Measurements from ENCODE around the gene STK39.

The STK39 gene

GRCh38 chr2:168147830-168148794 is 99.3 kb downstream of the STK39 start:
- Histone ChIP-seq H3K27ac (no peak overlapping the region), H3K4me3 (no peak overlapping the region), H3K27me3 (no peaks in the 10 kb centered on the region), H3K9me3 (no peaks in the 10 kb centered on the region), H3K36me3 (peaks cover 0 to 6% (median 0%) of the 10 kb centered on the region in 3 donors), H3K4me1 (peaks cover 0 to 9% (median 0%) of the 10 kb centered on the region in 4 donors)
- intact Hi-C loops (cut with DNase I; ENCODE audit: low total_unique reads): no loop called here
- no peak for TF ChIP-seq CTCF (IDR thresholded peaks at IDR 0.05)
- DNase-seq: no peak

DNA sequence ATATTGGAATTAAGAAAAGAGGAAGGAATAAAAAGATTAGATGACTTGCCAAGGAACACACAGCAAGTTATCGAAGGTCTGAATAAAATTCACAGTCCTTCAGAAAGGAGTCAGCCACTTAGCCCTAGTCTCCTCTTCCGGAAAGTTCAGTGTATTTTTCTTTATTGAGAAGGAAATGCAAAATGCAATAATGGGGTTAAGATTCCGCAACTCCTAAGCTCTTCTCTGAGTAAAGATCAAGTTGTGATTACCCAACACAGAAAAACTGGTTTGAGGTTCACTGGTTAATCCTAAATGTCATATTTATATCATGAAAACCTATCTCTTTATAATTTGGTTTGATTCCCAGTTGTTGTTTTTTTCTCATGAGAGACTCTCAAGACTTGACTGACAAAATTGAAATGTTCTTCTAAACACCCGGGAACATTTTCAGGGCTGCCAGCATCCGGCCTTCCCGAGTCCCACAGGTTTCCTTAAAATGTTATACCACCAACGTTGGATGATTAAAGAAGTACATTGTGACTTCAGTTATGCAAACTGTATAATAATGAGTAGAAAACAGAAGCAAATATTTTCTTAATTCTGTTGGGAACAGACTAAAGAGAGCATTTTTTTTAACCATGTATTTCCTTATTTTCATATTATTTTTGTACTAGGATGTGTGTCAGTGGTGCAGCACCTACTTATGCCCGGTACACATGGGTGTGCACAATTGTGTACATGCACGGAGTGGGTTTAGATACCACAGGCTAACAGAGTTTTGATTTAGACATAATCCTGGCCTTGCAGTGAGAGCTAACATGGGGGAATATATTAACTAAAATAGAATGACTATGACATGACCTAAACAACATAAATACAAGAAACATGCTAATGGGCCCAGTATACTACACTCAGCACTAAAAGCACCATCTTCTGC is 100.2 kb downstream of the STK39 start:
- Histone ChIP-seq H3K4me1 (peaks cover 0 to 9% (median 0%) of the 10 kb centered on the region in 4 donors), H3K27me3 (no peaks in the 10 kb centered on the region), H3K4me3 (no peak overlapping the region), H3K36me3 (no peaks in the 10 kb centered on the region), H3K9me3 (no peaks in the 10 kb centered on the region), H3K27ac (no peak overlapping the region)
- TF ChIP-seq CTCF (IDR thresholded peaks at IDR 0.05): no peak
- intact Hi-C loops (cut with DNase I; ENCODE audit: low total_unique reads): no loop called here
- no peak for DNase-seq

DNA sequence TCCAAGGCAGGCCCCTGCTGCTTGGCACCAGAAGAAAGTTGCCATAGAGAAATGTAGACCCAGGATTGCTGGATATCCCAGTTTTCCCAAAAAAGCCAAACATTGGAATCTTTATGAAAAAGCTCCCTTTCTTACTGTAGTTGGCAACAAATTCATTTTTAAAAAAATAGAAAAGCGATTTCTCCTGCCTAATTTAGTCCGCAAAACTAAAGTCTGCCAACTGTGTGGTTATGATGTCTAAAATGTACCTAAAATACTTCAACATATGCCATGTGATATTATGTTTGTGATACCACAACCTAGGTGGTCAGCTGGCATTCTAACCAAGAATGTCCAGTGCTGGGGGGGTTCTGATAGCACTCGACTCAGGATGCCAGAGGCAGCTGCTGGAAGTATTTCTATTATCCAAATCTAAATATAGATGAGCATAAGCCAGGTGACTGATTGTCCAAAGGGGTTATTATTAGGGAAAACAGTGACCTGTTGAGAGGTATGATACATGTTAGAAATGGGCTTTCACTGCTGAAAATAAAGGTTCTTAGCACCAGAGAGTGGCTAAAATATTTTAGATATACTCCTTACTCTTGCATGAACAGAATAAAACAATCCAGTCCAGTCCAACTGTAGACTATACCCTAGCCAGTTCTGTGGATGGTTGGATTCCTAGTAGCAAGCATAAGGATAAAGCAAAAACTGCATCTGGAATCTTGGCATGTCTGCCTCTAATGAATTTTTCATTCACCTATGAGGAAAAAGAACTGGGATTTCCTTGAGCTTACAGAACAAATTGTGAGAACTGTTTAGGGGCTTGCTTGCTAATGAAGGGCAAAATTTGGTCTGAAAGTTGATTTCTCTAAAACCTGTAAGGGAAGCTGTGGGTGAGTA is 101.7 kb downstream of the STK39 start:
- Histone ChIP-seq H3K9me3 (no peaks in the 10 kb centered on the region), H3K4me1 (peaks cover 0 to 9% (median 0%) of the 10 kb centered on the region in 4 donors), H3K4me3 (no peak overlapping the region), H3K36me3 (no peaks in the 10 kb centered on the region), H3K27me3 (no peaks in the 10 kb centered on the region), H3K27ac (no peak overlapping the region)
- DNase-seq: no peak
- no peak for TF ChIP-seq CTCF (IDR thresholded peaks at IDR 0.05)
- intact Hi-C loops (cut with DNase I; ENCODE audit: low total_unique reads): no loop called here

GRCh38 chr2:168145011-168145410 is 102.4 kb downstream of the STK39 start:
- no peak overlapping the region for H3K4me3 ChIP-seq
- no peak overlapping the region for H3K27ac ChIP-seq
- TF ChIP-seq CTCF (IDR thresholded peaks at IDR 0.05): no peak
- no peaks in the 10 kb centered on the region for H3K36me3 ChIP-seq
- peaks cover 0 to 9% (median under 1%) of the 10 kb centered on the region in 4 donors for H3K4me1 ChIP-seq
- no peak for DNase-seq
- intact Hi-C loops (cut with DNase I; ENCODE audit: low total_unique reads): no loop called here
- no peaks in the 10 kb centered on the region for H3K9me3 ChIP-seq
- no peaks in the 10 kb centered on the region for H3K27me3 ChIP-seq

- intact Hi-C loops (cut with DNase I; ENCODE audit: low total_unique reads): no loop called here
- Histone ChIP-seq H3K27ac (no peak overlapping the region), H3K4me3 (no peak overlapping the region), H3K9me3 (no peaks in the 10 kb centered on the region), H3K27me3 (no peaks in the 10 kb centered on the region), H3K4me1 (peaks cover 0 to 9% (median 4%) of the 10 kb centered on the region in 4 donors), H3K36me3 (no peaks in the 10 kb centered on the region)
- no peak for DNase-seq
- TF ChIP-seq CTCF (IDR thresholded peaks at IDR 0.05): no peak
These were observed 103.6 kb downstream of the STK39 start for GRCh38 chr2:168143813-168144212.
